Mucosa of descending colon (tissue), 3 donors: ENCODE measurements around the gene CHRNA5. TPM values are rescaled to one million over a fixed set of nuclear protein-coding genes. Genes with fewer than 3 reads are reported as not detected.
"Not testable (repeated sequence)": the region's sequence is repeated elsewhere in the genome, so short reads cannot be mapped to it uniquely, and the experiment has no call there.

Experiments
- ATAC-seq: fragments of 200-7000 bp; cut with Tn5 transposase; one replicate; pipeline ENCODE4 v1.9.1; 2020; ENCODE audit warnings: mild to moderate bottlenecking, moderate library complexity
- DNase-seq, 3 donors: peaks; one replicate each; pipeline ENCODE4 v3.0.0-alpha.2; 2020
- H3K36me3 ChIP-seq: fragments of 200-600 bp; one replicate; pipeline ENCODE4 v1.8.0; 2021; ENCODE audit warnings: low read depth, mild to moderate bottlenecking
- H3K4me1 ChIP-seq: fragments of 200-600 bp; one replicate; pipeline ENCODE4 v1.8.0; 2021; ENCODE audit warnings: low read depth, mild to moderate bottlenecking
- H3K4me3 ChIP-seq: fragments of 200-600 bp; one replicate; pipeline ENCODE4 v1.8.0; 2021; ENCODE audit warnings: mild to moderate bottlenecking
- H3K9me3 ChIP-seq: fragments of 200-600 bp; one replicate; pipeline ENCODE4 v1.8.0; 2021; ENCODE audit warnings: mild to moderate bottlenecking
- intact Hi-C, 2 donors: fragments of 100-400 bp; cut with DNase I in 1 of 2; cut with micrococcal nuclease in 1 of 2; formaldehyde crosslinking; loops; one replicate each; pipeline versions ENCODE4 v1.11.0 to v1.11.1; 2022; cut with DNase I, micrococcal nuclease
- total RNA-seq, 3 donors: library from RNA; stranded (reverse); fragmentation: NEBNext Ultra II Directional in 2 of 3; extraction: Animal tissue kit (Norgen Biotek cat#: 25700) in 2 of 3; gene quantifications; one replicate each; pipeline versions ENCODE4 v1.2.1 to v1.2.4, GENCODE V29; 2021 to 2023
- TF ChIP-seq, protein P1 (sequence below): fragments of 200-600 bp; IDR thresholded peaks from one replicate; pipeline ENCODE4 v1.8.0; 2022; ENCODE audit warnings: antibody characterized with exemption, mild to moderate bottlenecking
- donor health status: DM: no; HTN: no; CAD: no; lungs with moderate emphysema.
- donor health status: DM: no; HTN: no; CAD: no.
- donor health status: DM: no; HTN: yes; CAD: no.

CHRNA5 gene
- total RNA-seq, 3 donors from 2014 or later: 2.5 to 4.0 (median 3.1) TPM

DNA sequence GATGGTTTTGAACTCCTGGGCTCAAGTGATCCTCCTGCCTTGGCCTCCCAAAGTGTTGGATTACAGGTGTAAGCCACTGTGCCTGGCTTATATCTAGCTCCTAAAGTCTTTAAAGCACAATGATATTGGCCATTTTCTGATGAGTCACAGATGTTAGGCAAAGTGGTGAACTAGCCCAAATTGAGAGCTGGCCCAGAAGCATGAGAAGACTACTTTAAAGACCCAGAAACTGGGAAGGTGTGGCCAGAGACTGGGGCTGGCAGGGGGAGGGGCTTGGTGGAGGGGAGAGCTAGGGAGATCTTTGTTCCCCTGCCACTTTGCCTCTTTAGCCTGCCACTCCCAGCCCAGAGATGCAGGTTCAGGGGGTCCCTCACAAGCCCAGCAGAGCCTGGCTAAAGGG is 33.9 kb downstream of the CHRNA5 start:
- Histone ChIP-seq H3K36me3 (no peaks in the 10 kb centered on the region), H3K4me3 (no peak overlapping the region), H3K9me3 (no peaks in the 10 kb centered on the region), H3K4me1 (no peaks in the 10 kb centered on the region)
- TF ChIP-seq, protein P1, sequence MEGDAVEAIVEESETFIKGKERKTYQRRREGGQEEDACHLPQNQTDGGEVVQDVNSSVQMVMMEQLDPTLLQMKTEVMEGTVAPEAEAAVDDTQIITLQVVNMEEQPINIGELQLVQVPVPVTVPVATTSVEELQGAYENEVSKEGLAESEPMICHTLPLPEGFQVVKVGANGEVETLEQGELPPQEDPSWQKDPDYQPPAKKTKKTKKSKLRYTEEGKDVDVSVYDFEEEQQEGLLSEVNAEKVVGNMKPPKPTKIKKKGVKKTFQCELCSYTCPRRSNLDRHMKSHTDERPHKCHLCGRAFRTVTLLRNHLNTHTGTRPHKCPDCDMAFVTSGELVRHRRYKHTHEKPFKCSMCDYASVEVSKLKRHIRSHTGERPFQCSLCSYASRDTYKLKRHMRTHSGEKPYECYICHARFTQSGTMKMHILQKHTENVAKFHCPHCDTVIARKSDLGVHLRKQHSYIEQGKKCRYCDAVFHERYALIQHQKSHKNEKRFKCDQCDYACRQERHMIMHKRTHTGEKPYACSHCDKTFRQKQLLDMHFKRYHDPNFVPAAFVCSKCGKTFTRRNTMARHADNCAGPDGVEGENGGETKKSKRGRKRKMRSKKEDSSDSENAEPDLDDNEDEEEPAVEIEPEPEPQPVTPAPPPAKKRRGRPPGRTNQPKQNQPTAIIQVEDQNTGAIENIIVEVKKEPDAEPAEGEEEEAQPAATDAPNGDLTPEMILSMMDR: no peak
- ATAC-seq (no peak), DNase-seq (no peak)
- intact Hi-C loops: no loop called here

DNA sequence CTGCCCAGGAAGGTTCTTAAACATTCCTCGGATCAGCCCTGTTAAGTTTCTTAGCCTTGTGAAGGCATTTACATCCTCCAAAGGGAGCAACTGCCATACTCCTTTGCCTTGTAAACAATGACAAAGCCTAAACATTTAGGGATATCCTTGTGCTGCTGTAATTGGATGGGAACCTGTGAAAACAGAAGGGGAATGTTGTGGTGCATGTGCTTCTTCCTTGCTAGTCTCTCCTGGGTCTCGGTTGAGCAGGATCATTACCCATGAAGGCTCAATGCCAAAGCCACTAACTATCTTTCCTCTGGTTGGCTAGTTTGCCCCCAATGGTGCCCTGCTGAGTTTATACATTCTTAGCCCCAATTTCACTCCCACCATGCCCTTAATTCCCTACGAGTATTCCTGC is 38.1 kb downstream of the CHRNA5 start:
- Histone ChIP-seq H3K4me1 (no peaks in the 10 kb centered on the region), H3K4me3 (no peak overlapping the region), H3K36me3 (no peaks in the 10 kb centered on the region), H3K9me3 (no peaks in the 10 kb centered on the region)
- DNase-seq: no peak
- TF ChIP-seq, protein P1: no peak
- no peak for ATAC-seq
- intact Hi-C loops: no loop called here

DNA sequence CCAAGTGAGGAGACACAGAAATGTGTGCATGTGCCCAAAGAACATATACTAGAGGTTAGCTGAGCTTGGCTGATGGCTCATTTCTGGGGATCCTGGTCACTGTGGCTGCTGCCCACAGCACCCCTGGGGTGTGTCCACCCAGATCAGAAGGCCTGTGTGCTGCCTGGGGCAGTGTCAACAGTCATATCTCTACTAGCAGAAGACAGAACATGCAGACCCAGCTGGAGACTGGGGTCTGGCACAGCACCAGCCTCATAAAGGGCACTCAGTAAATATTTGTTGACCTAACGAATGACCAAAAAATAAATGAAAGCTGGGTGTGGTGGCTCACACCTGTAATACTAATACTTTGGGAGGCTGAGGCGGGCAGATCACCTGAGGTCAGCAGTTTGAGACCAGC is 39.1 kb downstream of the CHRNA5 start:
- Histone ChIP-seq H3K4me3 (no peak overlapping the region), H3K4me1 (no peaks in the 10 kb centered on the region), H3K36me3 (no peaks in the 10 kb centered on the region), H3K9me3 (no peaks in the 10 kb centered on the region)
- DNase-seq (peak in 1 of 3 donors; percentile 23), ATAC-seq (peak; percentile 84)
- TF ChIP-seq, protein P1: no peak
- intact Hi-C loops: no loop called here

DNA sequence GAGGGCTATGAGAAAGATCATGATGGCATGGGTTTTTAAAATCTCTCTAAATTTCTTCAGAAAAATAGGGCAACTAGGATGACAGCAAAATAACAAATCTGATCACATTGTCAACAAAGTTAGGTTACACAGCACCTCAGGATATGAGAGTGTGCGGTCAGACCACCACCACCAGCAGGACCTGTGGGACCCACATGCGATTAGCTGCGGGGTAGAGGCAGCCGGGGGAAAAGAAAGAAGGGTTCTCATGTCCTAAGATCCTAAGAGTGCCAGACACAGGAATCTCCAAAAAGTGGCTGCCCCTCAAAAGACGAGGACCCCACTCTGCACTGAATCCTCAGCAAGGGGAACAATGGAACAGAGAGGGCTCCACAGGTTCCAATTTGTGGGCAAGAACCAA is 39.9 kb downstream of the CHRNA5 start:
- DNase-seq (no peak), ATAC-seq (no peak)
- Histone ChIP-seq H3K36me3 (no peaks in the 10 kb centered on the region), H3K4me1 (no peaks in the 10 kb centered on the region), H3K9me3 (no peaks in the 10 kb centered on the region), H3K4me3 (no peak overlapping the region)
- TF ChIP-seq, protein P1: no peak
- intact Hi-C loops: no loop called here

DNA sequence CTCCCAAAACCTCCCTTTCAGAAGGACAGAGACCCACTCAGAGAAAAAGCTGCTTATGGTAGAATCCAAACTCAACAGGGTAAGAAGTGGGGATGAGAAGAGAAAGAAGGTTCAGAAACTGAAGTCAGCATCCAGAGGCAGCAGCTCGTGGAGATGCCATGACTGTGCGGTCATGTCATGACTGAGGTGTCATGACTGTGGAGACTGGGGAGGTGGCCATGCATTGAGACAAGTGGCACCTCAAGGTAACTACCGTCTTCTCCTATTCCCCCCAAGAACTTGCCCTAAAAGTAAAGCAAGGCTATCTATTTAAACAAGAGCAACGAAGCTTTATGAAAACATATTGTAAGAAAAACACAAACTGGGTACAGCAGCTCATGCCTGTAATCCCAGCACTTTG is 40.4 kb downstream of the CHRNA5 start:
- DNase-seq: no peak
- no peaks in the 10 kb centered on the region for H3K9me3 ChIP-seq
- TF ChIP-seq, protein P1: no peak
- no peak for ATAC-seq
- no peaks in the 10 kb centered on the region for H3K36me3 ChIP-seq
- intact Hi-C loops: no loop called here
- H3K4me3 ChIP-seq: no peak overlapping the region
- no peaks in the 10 kb centered on the region for H3K4me1 ChIP-seq

DNA sequence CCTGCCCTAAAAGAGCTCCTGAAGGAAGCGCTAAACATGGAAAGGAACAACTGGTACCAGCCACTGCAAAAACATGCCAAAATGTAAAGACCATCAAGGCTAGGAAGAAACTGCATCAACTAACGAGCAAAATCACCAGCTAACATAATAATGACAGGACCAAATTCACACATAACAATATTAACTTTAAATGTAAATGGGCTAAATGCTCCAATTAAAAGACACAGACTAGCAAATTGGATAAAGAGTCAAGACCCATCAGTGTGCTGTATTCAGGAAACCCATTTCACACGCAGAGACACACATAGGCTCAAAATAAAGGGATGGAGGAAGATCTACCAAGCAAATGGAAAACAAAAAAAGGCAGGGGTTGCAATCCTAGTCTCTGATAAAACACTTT is 44.2 kb downstream of the CHRNA5 start:
- H3K4me3 ChIP-seq, intact Hi-C loops, DNase-seq, H3K4me1 ChIP-seq, ATAC-seq, H3K36me3 ChIP-seq, H3K9me3 ChIP-seq: not testable (repeated sequence)
